Stimulated activated CD8-positive, alpha-beta memory T cell treated with anti-CD3 and anti-CD28 coated beads, Interleukin-15, amount 100 ng/mL, for 24 hours (primary cell): ENCODE data around the gene SEZ6L.

Experiments
- DNase-seq: peaks from one replicate; pipeline ENCODE4 v3.0.0-alpha.2; 2020; ENCODE audit warnings: low read depth

Gene SEZ6L

GRCh38 chr22:26429458-26430286, 260.4 kb downstream of the SEZ6L start:
- DNase-seq, result no peak

GRCh38 chr22:26430600-26430999, 261.3 kb downstream of the SEZ6L start:
- DNase-seq, result no peak

- DNase-seq, result no peak
Measured at GRCh38 chr22:26431261-26431995, 262.2 kb downstream of the SEZ6L start.

GRCh38 chr22:26432619-26433311, 263.5 kb downstream of the SEZ6L start:
- DNase-seq, result no peak
